Heart left ventricle (tissue), 13 donors: ENCODE data around the gene TRIM44.

Source experiments
- CTCF ChIP-seq, 12 donors: fragments of 200-600 bp; sonication (generic) in 4 of 12; IDR thresholded peaks; one replicate each; pipeline versions ENCODE4 v1.5.0 to v1.8.0; 2018 to 2022; ENCODE audit warnings: antibody characterized with exemption in 12 of 12, mild to moderate bottlenecking in 5 of 12
- POLR2A ChIP-seq, 2 donors: fragments of 450-650 bp; IDR thresholded peaks; one replicate each; pipeline ENCODE4 v1.6.1; 2017; ENCODE audit warnings: antibody characterized with exemption in 2 of 2, mild to moderate bottlenecking in 2 of 2, moderate library complexity in 2 of 2
- donor health status: ischemic (EF 13 %, LVEDD 7.1; RV severe dilation, severe dysfunction).
- donor health status: DM: no; HTN: yes; CAD: no.
- donor health status: DM: no; HTN: no; CAD: no.
- donor health status: ischemic (EF 25% LVEDD 6.9; RV normal size, moderate dysfunction).
- donor health status: ischemic (EF 25% LVEDD 5.7; RV mildly dilated, moderate dysfunction).
- donor health status: ischemic (EF 35%, LVEDD 5.7; RV mildly dilated, moderate dysfunction).
- donor health status: nonischemic (EF 11% LVEDD 7.7; RV severe dilation, severe dysfunction).
- donor health status: DM: yes; HTN: yes; CAD: no.
- donor health status: PGD.
- donor health status: ischemic (EF 29% LVEDD 5.4; RV normal size, mild dysfunction).
- donor health status: nonischemic (EF 23%, LVEDD 6.1; RV moderate dilation, normal function).

- no peak for TF ChIP-seq CTCF (IDR thresholded peaks at IDR 0.05)
- TF ChIP-seq POLR2A (IDR thresholded peaks at IDR 0.05): no peak
These were observed 13.5 kb downstream of the TRIM44 start for GRCh38 chr11:35675901-35676610.
